OCI-LY1 (cell line): ENCODE measurements around the gene ESPNL.

ENCODE experiments used
- EZH2 ChIP-seq: fragments of 200-600 bp; sonication (generic), shearing (Covaris generic); IDR thresholded peaks from 2 replicates; pipeline ENCODE4 v1.8.0; 2017; ENCODE audit warnings: borderline replicate concordance, mixed run types, mild to moderate bottlenecking, antibody characterized with exemption, low read length, moderate library complexity, mixed read lengths
- TF ChIP-seq, protein P1 (sequence below): fragments of 200-600 bp; sonication (generic), shearing (Covaris generic); IDR thresholded peaks from 2 replicates; pipeline ENCODE4 v1.5.1; 2017; ENCODE audit warnings: mild to moderate bottlenecking, antibody characterized with exemption, low read length, moderate library complexity, mixed read lengths

- TF ChIP-seq, protein P1, sequence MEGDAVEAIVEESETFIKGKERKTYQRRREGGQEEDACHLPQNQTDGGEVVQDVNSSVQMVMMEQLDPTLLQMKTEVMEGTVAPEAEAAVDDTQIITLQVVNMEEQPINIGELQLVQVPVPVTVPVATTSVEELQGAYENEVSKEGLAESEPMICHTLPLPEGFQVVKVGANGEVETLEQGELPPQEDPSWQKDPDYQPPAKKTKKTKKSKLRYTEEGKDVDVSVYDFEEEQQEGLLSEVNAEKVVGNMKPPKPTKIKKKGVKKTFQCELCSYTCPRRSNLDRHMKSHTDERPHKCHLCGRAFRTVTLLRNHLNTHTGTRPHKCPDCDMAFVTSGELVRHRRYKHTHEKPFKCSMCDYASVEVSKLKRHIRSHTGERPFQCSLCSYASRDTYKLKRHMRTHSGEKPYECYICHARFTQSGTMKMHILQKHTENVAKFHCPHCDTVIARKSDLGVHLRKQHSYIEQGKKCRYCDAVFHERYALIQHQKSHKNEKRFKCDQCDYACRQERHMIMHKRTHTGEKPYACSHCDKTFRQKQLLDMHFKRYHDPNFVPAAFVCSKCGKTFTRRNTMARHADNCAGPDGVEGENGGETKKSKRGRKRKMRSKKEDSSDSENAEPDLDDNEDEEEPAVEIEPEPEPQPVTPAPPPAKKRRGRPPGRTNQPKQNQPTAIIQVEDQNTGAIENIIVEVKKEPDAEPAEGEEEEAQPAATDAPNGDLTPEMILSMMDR: peak; percentile 97
- TF ChIP-seq EZH2: no peak
These were observed 39.3 kb downstream of the ESPNL start for GRCh38 chr2:238139196-238140039.
